Epithelial cell of esophagus (primary cell): ENCODE measurements around the gene CHST9.

Experiments used
- DNase-seq: peaks from one replicate; pipeline ENCODE4 v3.0.0; 2010; ENCODE audit warnings: low read depth
- H3K4me3 ChIP-seq: 2 replicates; pipeline ENCODE4 v1.5.1; 2011; ENCODE audit warnings: mild to moderate bottlenecking, low read length, control low read depth
- CTCF ChIP-seq: IDR thresholded peaks from 2 replicates; pipeline ENCODE4 v1.5.1; 2011; ENCODE audit warnings: low read depth, mild to moderate bottlenecking, low read length, control low read depth, inconsistent platforms; ENCODE audit not compliant: insufficient read depth; ENCODE audit errors: missing control alignments

CHST9 gene

GRCh38 chr18:27033722-27034121 lies 151.4 kb downstream of the CHST9 start:
- no peak for TF ChIP-seq CTCF
- DNase-seq: no peak
- H3K4me3 ChIP-seq: no peak overlapping the region

- TF ChIP-seq CTCF: no peak
- DNase-seq: no peak
- no peak overlapping the region for H3K4me3 ChIP-seq
Observed at GRCh38 chr18:27030421-27030820, 154.7 kb downstream of the CHST9 start.

GRCh38 chr18:27022477-27022876 lies 162.6 kb downstream of the CHST9 start:
- DNase-seq: no peak
- no peak for TF ChIP-seq CTCF

GRCh38 chr18:27017901-27018500 lies 167.1 kb downstream of the CHST9 start:
- peak; percentile 77 for TF ChIP-seq CTCF
- no peak overlapping the region for H3K4me3 ChIP-seq
- DNase-seq: peak; percentile 44

More at GRCh38 chr18:27022477-27022876, 162.6 kb downstream of the CHST9 start:
- H3K4me3 ChIP-seq: no peak overlapping the region

GRCh38 chr18:27014841-27015240 lies 170.3 kb downstream of the CHST9 start:
- no peak overlapping the region for H3K4me3 ChIP-seq
- no peak for DNase-seq
- no peak for TF ChIP-seq CTCF

GRCh38 chr18:27010784-27011183 lies 174.3 kb downstream of the CHST9 start:
- no peak overlapping the region for H3K4me3 ChIP-seq
- no peak for TF ChIP-seq CTCF
- DNase-seq: no peak

GRCh38 chr18:27009293-27009692 lies 175.8 kb downstream of the CHST9 start:
- H3K4me3 ChIP-seq: no peak overlapping the region
- DNase-seq: no peak
- TF ChIP-seq CTCF: no peak
